ENCODE results near the gene KIAA1755.

Gene KIAA1755

DNA sequence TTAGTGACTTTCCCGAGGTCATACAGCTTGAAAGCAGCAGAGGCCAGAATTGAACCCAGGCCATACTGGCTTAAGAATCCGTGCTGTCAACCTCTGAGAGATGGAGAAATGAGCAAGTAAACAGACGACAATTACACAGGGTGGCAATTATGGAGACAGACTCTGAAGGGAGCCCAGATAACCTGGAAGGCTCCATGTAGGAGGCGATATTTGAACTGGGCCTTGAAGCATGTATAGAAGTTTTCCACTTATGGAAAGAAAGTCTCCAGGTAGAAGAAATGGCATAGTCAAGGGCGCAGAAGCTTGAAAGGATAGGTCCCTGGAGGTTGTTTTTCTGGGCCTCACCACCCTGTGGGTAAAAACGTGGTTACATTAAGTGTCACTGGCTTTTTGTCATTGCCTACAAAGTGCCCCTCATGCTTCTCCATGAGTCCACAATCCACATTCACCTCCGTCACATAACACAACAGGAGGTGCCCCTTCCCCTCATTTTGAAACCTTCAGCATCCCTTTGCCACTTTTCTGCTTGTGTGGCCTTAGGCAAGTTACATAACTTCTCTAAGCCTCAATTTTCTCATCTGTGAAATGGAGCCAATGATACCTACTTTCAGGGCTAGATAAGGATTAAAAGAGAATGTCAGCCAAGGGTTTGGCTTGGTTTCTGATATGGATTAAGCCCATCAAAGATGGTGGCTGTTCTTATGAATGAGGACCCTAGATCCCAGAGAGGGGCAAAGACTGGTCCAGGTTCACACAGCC, 37.6 kb upstream of the KIAA1755 start:
- TF ChIP-seq, protein P1, sequence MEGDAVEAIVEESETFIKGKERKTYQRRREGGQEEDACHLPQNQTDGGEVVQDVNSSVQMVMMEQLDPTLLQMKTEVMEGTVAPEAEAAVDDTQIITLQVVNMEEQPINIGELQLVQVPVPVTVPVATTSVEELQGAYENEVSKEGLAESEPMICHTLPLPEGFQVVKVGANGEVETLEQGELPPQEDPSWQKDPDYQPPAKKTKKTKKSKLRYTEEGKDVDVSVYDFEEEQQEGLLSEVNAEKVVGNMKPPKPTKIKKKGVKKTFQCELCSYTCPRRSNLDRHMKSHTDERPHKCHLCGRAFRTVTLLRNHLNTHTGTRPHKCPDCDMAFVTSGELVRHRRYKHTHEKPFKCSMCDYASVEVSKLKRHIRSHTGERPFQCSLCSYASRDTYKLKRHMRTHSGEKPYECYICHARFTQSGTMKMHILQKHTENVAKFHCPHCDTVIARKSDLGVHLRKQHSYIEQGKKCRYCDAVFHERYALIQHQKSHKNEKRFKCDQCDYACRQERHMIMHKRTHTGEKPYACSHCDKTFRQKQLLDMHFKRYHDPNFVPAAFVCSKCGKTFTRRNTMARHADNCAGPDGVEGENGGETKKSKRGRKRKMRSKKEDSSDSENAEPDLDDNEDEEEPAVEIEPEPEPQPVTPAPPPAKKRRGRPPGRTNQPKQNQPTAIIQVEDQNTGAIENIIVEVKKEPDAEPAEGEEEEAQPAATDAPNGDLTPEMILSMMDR (IDR thresholded peaks at IDR 0.05; ENCODE audit: insufficient read depth, low read depth, low read length, missing control alignments) = no peak
- DNase-seq (ENCODE audit: low read depth) = no peak
- H3K4me3 ChIP-seq (ENCODE audit: low read depth, low read length) = no peak overlapping the region

DNA sequence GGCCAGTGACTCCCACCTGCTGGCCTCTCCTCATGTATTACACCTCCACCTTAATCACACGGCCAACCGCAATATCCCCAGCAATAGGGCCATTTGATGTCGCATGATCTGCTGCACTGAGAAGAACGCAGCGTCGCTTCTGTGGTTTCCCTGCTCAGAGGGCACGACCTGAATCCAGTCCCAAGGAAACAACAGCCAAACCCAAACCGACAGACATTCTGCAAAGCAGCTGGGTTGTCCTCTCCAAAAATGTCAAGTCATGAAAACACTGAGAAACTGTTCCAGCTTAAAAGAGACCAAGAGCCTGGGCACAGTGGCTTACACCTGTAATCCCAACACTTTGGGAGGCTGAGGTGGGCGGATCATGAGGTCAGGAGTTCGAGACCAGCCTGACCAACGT, 35.9 kb upstream of the KIAA1755 start:
- H3K4me3 ChIP-seq (ENCODE audit: low read depth, low read length) = no peak overlapping the region
- TF ChIP-seq, protein P1 (IDR thresholded peaks at IDR 0.05; ENCODE audit: insufficient read depth, low read depth, low read length, missing control alignments) = no peak
- DNase-seq (ENCODE audit: low read depth) = no peak

DNA sequence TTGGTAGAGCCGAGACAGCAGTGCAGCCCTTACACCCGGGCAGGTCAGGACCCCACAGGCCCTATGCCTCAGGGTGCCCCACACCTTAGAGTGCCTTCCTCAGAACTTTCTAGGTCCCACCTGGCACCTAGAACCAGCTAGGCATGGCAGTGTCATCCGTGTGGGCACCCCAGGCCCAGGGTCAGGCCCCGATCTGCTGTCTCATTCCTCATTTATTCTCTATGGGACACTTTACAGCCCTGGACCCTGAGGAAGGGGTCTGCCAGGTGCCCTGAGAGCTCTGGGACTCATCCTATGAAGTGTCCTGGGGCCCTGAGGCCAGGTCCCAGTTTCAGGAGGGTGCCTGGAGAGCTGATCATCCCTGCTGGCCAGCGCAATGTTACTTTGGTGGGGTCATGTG, 35.3 kb upstream of the KIAA1755 start:
- no peak overlapping the region for H3K4me3 ChIP-seq (ENCODE audit: low read depth, low read length)
- DNase-seq (ENCODE audit: low read depth) = no peak
- TF ChIP-seq, protein P1 (IDR thresholded peaks at IDR 0.05; ENCODE audit: insufficient read depth, low read depth, low read length, missing control alignments) = no peak

DNA sequence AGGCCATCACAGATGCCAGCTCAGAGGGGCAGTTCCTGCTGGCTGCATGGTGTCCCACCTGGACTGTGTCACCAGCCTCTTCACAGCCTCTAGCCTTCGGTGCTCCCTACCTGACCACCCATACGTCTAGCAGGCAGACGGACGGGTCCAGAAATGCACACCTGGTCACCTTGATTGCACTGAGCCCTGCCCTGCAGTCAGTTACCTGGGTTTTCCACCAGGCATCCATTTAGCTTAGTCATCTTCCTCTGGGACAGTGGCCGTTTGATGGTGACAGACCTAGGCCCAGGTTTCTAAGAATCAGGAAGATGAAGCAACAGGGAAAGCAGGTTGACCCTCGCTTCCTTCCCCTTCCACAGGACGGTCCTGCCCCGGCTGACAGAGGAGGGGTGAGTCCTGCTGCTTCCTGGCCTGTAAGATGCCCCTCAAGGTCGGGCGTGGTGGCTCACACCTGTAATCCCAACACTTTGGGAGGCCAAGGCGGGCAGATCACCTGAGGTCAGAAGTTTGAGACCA, 33.6 kb upstream of the KIAA1755 start:
- TF ChIP-seq, protein P1 (IDR thresholded peaks at IDR 0.05; ENCODE audit: insufficient read depth, low read depth, low read length, missing control alignments) = no peak
- no peak overlapping the region for H3K4me3 ChIP-seq (ENCODE audit: low read depth, low read length)
- no peak for DNase-seq (ENCODE audit: low read depth)

DNA sequence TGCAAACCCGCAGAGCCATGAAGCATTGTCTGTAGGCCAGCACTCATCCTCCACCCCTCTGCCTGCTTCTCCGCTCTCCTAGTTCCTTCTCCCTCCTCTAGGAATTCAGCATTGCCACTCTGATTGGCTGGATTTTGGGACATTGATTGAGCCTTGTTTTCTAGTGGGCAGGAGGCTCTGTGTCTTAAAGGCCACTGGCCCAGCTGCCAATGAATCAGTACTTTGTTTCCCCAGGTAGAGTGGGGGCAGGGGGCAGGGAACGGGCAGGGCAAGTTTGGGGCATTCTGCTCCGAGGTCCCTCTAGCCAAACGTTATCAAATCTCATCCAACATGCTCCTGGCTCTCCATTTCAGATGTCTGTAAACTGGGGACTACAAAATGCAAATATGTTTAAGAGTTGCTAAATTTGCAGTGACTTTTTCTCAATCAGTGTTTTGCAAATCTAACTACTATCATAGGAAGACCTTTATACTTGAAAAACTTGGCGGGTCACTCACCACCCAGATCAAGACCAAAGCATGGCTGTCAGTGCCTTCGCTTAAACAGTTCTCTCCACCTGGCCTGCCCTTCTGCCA, 33.0 kb upstream of the KIAA1755 start:
- TF ChIP-seq, protein P1 (IDR thresholded peaks at IDR 0.05; ENCODE audit: insufficient read depth, low read depth, low read length, missing control alignments) = no peak
- no peak overlapping the region for H3K4me3 ChIP-seq (ENCODE audit: low read depth, low read length)
- DNase-seq (ENCODE audit: low read depth) = no peak

DNA sequence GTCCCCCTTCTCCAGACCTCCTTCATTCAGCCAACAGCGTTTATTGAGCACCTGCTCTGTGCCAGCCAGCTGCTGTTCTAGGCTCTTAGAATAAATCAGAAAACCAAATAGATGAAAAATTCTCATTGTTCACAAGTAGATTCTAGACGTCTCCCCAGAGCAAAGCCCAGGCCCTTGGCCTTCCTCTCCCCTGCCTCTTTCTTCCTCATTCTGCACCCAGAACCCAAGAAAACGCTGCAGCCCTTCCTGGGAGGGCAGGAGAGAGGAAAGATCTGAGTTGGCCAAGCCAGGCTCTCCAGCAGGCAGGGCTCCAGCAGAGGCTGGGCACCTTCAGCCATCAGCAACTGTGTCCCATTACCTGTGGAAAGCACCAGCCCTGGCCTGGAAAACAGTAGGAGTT, 31.4 kb upstream of the KIAA1755 start:
- DNase-seq (ENCODE audit: low read depth) = no peak

More for the DNA sequence above, 31.4 kb upstream of the KIAA1755 start:
- TF ChIP-seq, protein P1 (IDR thresholded peaks at IDR 0.05; ENCODE audit: insufficient read depth, low read depth, low read length, missing control alignments) = no peak
- no peak overlapping the region for H3K4me3 ChIP-seq (ENCODE audit: low read depth, low read length)
